GM13976 (cell line): ENCODE data around the gene CPT1B.

Experiments
- DNase-seq: peaks from one replicate; pipeline ENCODE4 v3.0.0; 2012; ENCODE audit warnings: low spot score
- CTCF ChIP-seq: IDR thresholded peaks from 2 replicates; pipeline ENCODE4 v1.5.1; 2012; ENCODE audit warnings: borderline replicate concordance, mild to moderate bottlenecking; ENCODE audit not compliant: insufficient read depth; ENCODE audit errors: extremely low read depth, missing control alignments, control extremely low read depth
- in situ Hi-C: fragments of 300-500 bp; cut with MboI; formaldehyde crosslinking; loops from one replicate; pipeline ENCODE4 v1.12.0; 2022; ENCODE audit warnings: low sequenced_read_pairs, mixed read lengths, inconsistent platforms; ENCODE audit not compliant: unreplicated experiment

The CPT1B gene

GRCh38 chr22:50564289-50564688 lies 13.9 kb downstream of the CPT1B start:
- DNase-seq, result no peak
- in situ Hi-C loops, result no loop called here
- no peak for TF ChIP-seq CTCF

- DNase-seq, result peak; percentile 22
- in situ Hi-C loops, result no loop called here
- no peak for TF ChIP-seq CTCF
These were observed 14.6 kb downstream of the CPT1B start for GRCh38 chr22:50563413-50564160.

DNA sequence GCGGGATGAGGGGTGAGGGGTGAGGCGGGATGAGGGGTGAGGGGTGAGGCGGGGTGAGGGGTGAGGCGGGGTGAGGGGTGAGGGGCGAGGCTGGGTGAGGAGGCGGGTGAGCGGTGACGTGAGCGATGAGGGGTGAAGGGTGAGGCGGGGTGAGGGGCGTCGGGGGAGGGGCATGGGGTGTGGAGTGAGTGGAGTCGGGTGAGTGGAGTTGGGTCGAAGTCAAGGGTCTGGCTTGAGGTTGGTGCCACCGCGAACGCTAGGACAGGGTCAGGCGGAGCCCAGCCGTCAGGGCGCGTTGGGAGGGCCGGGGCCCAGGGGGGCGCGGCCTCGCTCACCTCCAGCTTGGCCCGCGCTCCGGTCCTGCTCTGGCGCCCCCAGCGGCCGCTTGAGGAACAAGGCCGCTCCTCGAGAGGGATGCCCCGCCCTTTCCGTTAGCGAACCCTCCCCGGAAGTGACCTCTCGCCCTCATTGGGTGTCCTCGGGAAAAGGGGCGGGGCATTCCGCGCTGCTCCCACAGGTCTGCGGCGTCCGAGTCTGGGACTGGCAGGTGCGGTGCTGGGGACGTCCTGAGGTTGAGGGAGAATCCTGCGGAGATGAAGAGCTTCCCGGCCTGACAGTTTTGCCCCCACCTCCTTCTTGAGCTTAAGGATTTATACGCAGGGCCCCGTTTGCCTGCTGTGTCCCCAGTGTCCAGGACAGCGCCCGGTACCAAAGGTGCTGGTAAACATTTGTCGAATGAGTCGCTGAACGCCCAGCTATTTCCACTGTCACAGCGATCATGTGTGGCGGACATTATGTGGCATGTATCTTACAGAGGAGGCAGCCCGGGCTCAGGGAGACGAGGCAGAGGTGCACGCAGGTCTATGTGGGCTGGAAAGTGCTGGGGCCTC lies 15.5 kb downstream of the CPT1B start, which contains the start of gene SYCE3:
TSS of gene SYCE3 (minus strand) at position 397 of the 890 bp plus-strand sequence. CDS start 6,514 bp downstream, outside the sequence.
- peak; percentile 91 for TF ChIP-seq CTCF

GRCh38 chr22:50561401-50562358 lies 16.5 kb downstream of the CPT1B start:
- DNase-seq, result no peak
- no peak for TF ChIP-seq CTCF
- in situ Hi-C loops, result no loop called here

More for the DNA sequence above, 15.5 kb downstream of the CPT1B start, which contains the start of gene SYCE3:
- in situ Hi-C loops, result no loop called here
- peak; percentile 98 for DNase-seq

GRCh38 chr22:50560034-50560433 lies 18.2 kb downstream of the CPT1B start:
- DNase-seq, result no peak
- no peak for TF ChIP-seq CTCF
- in situ Hi-C loops, result no loop called here
